ENCODE results near the gene INSRR. TPM values are rescaled to one million over a fixed set of nuclear protein-coding genes. Genes with fewer than 3 reads are reported as not detected.
A peak's percentile ranks its signal among the peaks of the same experiment; 100 is the strongest.

Gene INSRR
- total RNA-seq, 1 experiment from 2014 or later = 0.11 TPM

GRCh38 chr1:156876281-156876680 lies 17.4 kb upstream of the INSRR start (continued):
- no peak for TF ChIP-seq E2F1 (CRISPR knock-in tag; IDR thresholded peaks at IDR 0.05)
- TF ChIP-seq NFYB (CRISPR knock-in tag; conservative IDR thresholded peaks at IDR 0.05; ENCODE audit: low read depth) = no peak
- TF ChIP-seq, protein P1, sequence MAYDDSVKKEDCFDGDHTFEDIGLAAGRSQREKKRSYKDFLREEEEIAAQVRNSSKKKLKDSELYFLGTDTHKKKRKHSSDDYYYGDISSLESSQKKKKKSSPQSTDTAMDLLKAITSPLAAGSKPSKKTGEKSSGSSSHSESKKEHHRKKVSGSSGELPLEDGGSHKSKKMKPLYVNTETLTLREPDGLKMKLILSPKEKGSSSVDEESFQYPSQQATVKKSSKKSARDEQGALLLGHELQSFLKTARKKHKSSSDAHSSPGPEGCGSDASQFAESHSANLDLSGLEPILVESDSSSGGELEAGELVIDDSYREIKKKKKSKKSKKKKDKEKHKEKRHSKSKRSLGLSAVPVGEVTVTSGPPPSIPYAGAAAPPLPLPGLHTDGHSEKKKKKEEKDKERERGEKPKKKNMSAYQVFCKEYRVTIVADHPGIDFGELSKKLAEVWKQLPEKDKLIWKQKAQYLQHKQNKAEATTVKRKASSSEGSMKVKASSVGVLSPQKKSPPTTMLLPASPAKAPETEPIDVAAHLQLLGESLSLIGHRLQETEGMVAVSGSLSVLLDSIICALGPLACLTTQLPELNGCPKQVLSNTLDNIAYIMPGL (CRISPR knock-in tag; IDR thresholded peaks at IDR 0.05) = 0 out of 2 replicates have a peak, but pooled peaks have one; percentile 32
- peak; percentile 70; the same call in 1 of the 2 replicates for TF ChIP-seq CREB1 (CRISPR knock-in tag; IDR thresholded peaks at IDR 0.05)

- Mint-ChIP-seq H3K4me3 (no peak overlapping the region), H3K27ac (no peak overlapping the region), H3K9me3 (no peaks in the 10 kb centered on the region), H3K36me3 (no peaks in the 10 kb centered on the region), H3K27me3 (ENCODE audit: low read depth) (peaks cover 38% of the 10 kb centered on the region), H3K4me1 (peaks cover 4% of the 10 kb centered on the region)
- DNase-seq (ENCODE audit: low spot score) (no peak), ATAC-seq (no peak)
- ChIA-PET CTCF (interaction anchor here (1.1 to 5.1 kb wide), 8 partner anchors 11 to 186 kb away, joined by 3 to 59 read pairs (median 14); partner anchors contain the start of genes CRABP2 and NTRK1), POLR2A (no interaction called here)
- TF ChIP-seq, protein P2, sequence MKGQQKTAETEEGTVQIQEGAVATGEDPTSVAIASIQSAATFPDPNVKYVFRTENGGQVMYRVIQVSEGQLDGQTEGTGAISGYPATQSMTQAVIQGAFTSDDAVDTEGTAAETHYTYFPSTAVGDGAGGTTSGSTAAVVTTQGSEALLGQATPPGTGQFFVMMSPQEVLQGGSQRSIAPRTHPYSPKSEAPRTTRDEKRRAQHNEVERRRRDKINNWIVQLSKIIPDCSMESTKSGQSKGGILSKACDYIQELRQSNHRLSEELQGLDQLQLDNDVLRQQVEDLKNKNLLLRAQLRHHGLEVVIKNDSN (CRISPR knock-in tag; IDR thresholded peaks at IDR 0.05) = no peak
- TF ChIP-seq FOXP1 (CRISPR knock-in tag; IDR thresholded peaks at IDR 0.05; ENCODE audit: borderline replicate concordance) (no peak), ERG (CRISPR knock-in tag; IDR thresholded peaks at IDR 0.05) (no peak), USF2 (CRISPR knock-in tag; IDR thresholded peaks at IDR 0.05) (no peak), SMAD3 (CRISPR knock-in tag; IDR thresholded peaks at IDR 0.05; ENCODE audit: borderline replicate concordance) (no peak), NR3C1 (CRISPR knock-in tag; conservative IDR thresholded peaks at IDR 0.05; ENCODE audit: low read depth) (no peak), NFATC4 (CRISPR knock-in tag; IDR thresholded peaks at IDR 0.05) (no peak), GABPB1 (CRISPR knock-in tag; IDR thresholded peaks at IDR 0.05) (no peak), ZNF232 (CRISPR knock-in tag; IDR thresholded peaks at IDR 0.05) (no peak), ZNF671 (CRISPR knock-in tag; IDR thresholded peaks at IDR 0.05) (no peak), TP53 (CRISPR knock-in tag; IDR thresholded peaks at IDR 0.05) (no peak), NFYB (CRISPR knock-in tag; conservative IDR thresholded peaks at IDR 0.05; ENCODE audit: low read depth) (no peak), GRHL2 (CRISPR knock-in tag; IDR thresholded peaks at IDR 0.05; ENCODE audit: insufficient replicate concordance, severe bottlenecking) (no peak), ZNF138 (CRISPR knock-in tag; conservative IDR thresholded peaks at IDR 0.05) (no peak), JAZF1 (CRISPR knock-in tag; IDR thresholded peaks at IDR 0.05) (no peak), ZNF219 (CRISPR knock-in tag; IDR thresholded peaks at IDR 0.05; ENCODE audit: borderline replicate concordance) (no peak), ESRRA (CRISPR knock-in tag; IDR thresholded peaks at IDR 0.05; ENCODE audit: borderline replicate concordance) (no peak), ZNF281 (CRISPR knock-in tag; IDR thresholded peaks at IDR 0.05) (no peak), CREB1 (CRISPR knock-in tag; IDR thresholded peaks at IDR 0.05) (no peak)
- TF ChIP-seq, protein P1 (CRISPR knock-in tag; IDR thresholded peaks at IDR 0.05) = no peak
These were observed 16.4 kb upstream of the INSRR start for GRCh38 chr1:156875341-156875615.
